Neuronal stem cell (in vitro differentiated cells): ENCODE measurements around the gene FGF10. TPM values are rescaled to one million over a fixed set of nuclear protein-coding genes. Genes with fewer than 3 reads are reported as not detected.

Source experiments
- DNase-seq: peaks from one replicate; pipeline ENCODE4 v3.0.0-alpha.2; 2013; ENCODE audit warnings: low spot score
- H2AFZ ChIP-seq: one replicate; pipeline ENCODE4 v1.6.1; 2013; ENCODE audit warnings: mild to moderate bottlenecking, low read length, inconsistent platforms
- H2AK5ac ChIP-seq: 2 replicates; pipeline ENCODE4 v1.6.1; 2013; ENCODE audit warnings: low read depth, mild to moderate bottlenecking, inconsistent platforms, low read length, moderate library complexity, mixed read lengths
- H2BK120ac ChIP-seq: 2 replicates; pipeline ENCODE4 v1.6.1; 2013; ENCODE audit warnings: low read depth, mild to moderate bottlenecking, inconsistent platforms, low read length, moderate library complexity, mixed read lengths
- H2BK12ac ChIP-seq: one replicate; pipeline ENCODE4 v1.6.1; 2013; ENCODE audit warnings: low read length, inconsistent platforms
- H2BK15ac ChIP-seq: 2 replicates; pipeline ENCODE4 v1.6.1; 2013; ENCODE audit warnings: mild to moderate bottlenecking, low read length, inconsistent platforms, mixed read lengths
- H2BK5ac ChIP-seq: one replicate; pipeline ENCODE4 v1.6.1; 2013; ENCODE audit warnings: inconsistent platforms, mild to moderate bottlenecking, low read length, moderate library complexity
- H3K14ac ChIP-seq: one replicate; pipeline ENCODE4 v1.6.1; 2013; ENCODE audit warnings: low read length, inconsistent platforms
- H3K18ac ChIP-seq: 2 replicates; pipeline ENCODE4 v1.6.1; 2013; ENCODE audit warnings: low read length, inconsistent platforms
- H3K23ac ChIP-seq: 2 replicates; pipeline ENCODE4 v1.6.1; 2013; ENCODE audit warnings: low read depth, mild to moderate bottlenecking, mixed read lengths, low read length, inconsistent platforms; ENCODE audit not compliant: poor library complexity
- H3K27ac ChIP-seq: replicated peaks from 3 replicates; pipeline ENCODE4 v1.5.1; 2013; ENCODE audit warnings: low read length, inconsistent platforms
- H3K27me3 ChIP-seq, 3 experiments: 2 replicates each; pipeline ENCODE4 v1.6.1; 2013; ENCODE audit warnings: low read length in 3 of 3, mild to moderate bottlenecking in 2 of 3, inconsistent platforms in 1 of 3, low read depth in 1 of 3, mixed read lengths in 1 of 3, moderate library complexity in 1 of 3; ENCODE audit not compliant: control insufficient read depth in 3 of 3, insufficient read depth in 3 of 3
- H3K36me3 ChIP-seq, 2 donors: replicated peaks in 1 of 2; 2 replicates each; pipeline ENCODE4 v1.6.1; 2013; ENCODE audit warnings: low read length in 2 of 2; ENCODE audit not compliant: control insufficient read depth in 2 of 2, insufficient read depth in 2 of 2
- H3K4ac ChIP-seq: 2 replicates; pipeline ENCODE4 v1.6.1; 2013; ENCODE audit warnings: inconsistent platforms, mild to moderate bottlenecking, low read length, moderate library complexity
- H3K4me1 ChIP-seq, 2 donors: 1 replicate in 1 of 2; 2 replicates in 1 of 2; pipeline ENCODE4 v1.6.1; 2013; ENCODE audit warnings: low read length in 2 of 2, low read depth in 1 of 2; ENCODE audit not compliant: control insufficient read depth in 2 of 2, insufficient read depth in 1 of 2
- H3K4me2 ChIP-seq: one replicate; pipeline ENCODE4 v1.6.1; 2013; ENCODE audit warnings: mild to moderate bottlenecking, low read length, inconsistent platforms; ENCODE audit not compliant: insufficient read depth, poor library complexity, severe bottlenecking
- H3K4me3 ChIP-seq, 2 donors: 2 replicates each; pipeline ENCODE4 v1.5.1; 2013; ENCODE audit warnings: low read length in 2 of 2, mild to moderate bottlenecking in 2 of 2, inconsistent platforms in 1 of 2, moderate library complexity in 1 of 2
- H3K79me1 ChIP-seq: one replicate; pipeline ENCODE4 v1.6.1; 2013; ENCODE audit warnings: low read depth, mild to moderate bottlenecking, inconsistent platforms, low read length, moderate library complexity
- H3K9ac ChIP-seq: one replicate; pipeline ENCODE4 v1.6.1; 2013; ENCODE audit warnings: mild to moderate bottlenecking, low read depth, low read length, inconsistent platforms; ENCODE audit not compliant: poor library complexity
- H3K9me3 ChIP-seq, 2 donors: replicated peaks in 1 of 2; 2 replicates each; pipeline versions ENCODE3 to v1.6.1; 2013; ENCODE audit warnings: low read length in 2 of 2, mild to moderate bottlenecking in 2 of 2, inconsistent platforms in 1 of 2, low read depth in 1 of 2, mixed read lengths in 1 of 2, moderate library complexity in 1 of 2; ENCODE audit not compliant: control insufficient read depth in 2 of 2, insufficient read depth in 1 of 2
- H4K8ac ChIP-seq: one replicate; pipeline ENCODE4 v1.6.1; 2013; ENCODE audit warnings: low read depth, mild to moderate bottlenecking, inconsistent platforms, low read length, moderate library complexity
- H4K91ac ChIP-seq: one replicate; pipeline ENCODE4 v1.6.1; 2013; ENCODE audit warnings: low read length, low read depth, mild to moderate bottlenecking, inconsistent platforms; ENCODE audit not compliant: poor library complexity
- WGBS, 2 donors: extraction: QIAGEN DNeasy Blood & Tissue Kit; methylation state at CpG; one replicate each; pipeline ENCODE4 v1.1.7; 2013; ENCODE audit warnings: missing lambda C conversion rate in 2 of 2, mixed read lengths in 1 of 2; ENCODE audit not compliant: insufficient read length in 2 of 2, insufficient replicate concordance in 1 of 2; ENCODE audit errors: extremely low coverage in 2 of 2; 5-methylcytosine and 5-hydroxymethylcytosine counted together
- polyA plus RNA-seq, 2 experiments: library from polyadenylated mRNA; stranded (reverse); fragments of 200-250 nt; gene quantifications; one replicate each; pipeline ENCODE4 v1.2.3, GENCODE V29; 2013

FGF10 gene
- polyA plus RNA-seq (2013, experiment 1 of 2), result 2.7 TPM
- polyA plus RNA-seq (2013, experiment 2 of 2), result 3.0 TPM

DNA sequence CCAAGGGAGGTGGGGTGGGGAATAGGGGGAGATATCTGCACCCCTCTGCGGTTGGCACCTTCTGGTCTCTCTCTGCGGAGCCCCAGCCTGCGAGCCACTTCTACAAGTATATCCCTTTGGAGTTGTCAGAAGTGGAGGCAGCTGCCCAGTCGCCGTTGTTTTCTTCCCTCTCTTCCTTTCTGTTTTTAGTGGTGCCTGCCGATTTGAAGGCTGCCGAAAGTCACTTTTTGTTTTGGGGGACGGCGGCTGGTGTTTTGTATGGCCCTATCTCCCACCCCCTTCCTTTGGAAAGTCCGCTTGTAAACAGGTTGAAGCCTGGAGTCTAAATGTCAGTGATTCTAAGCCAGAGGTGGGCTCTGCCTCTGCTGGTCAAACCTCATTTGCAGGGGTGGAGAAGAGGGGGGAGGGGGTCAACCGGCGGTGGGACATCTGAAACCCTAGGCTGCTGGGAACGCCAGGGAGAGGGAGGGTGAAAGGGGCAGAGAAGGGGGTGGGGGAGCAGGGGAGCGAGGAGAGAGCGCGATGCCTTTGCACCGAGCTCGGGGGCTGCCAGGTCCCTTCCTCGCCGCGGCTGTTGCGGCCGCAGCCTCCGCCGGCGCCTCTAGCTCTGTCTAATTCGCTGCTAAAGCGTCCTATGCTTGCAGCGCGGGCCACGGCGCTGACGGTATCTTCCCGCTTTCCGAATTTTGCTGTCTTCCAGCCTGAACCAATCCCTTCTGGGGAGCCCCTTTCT lies at the start of gene FGF10:
TSS of gene FGF10 (minus strand) at position 331 of the 733 bp plus-strand sequence. CDS start 738 bp downstream, outside the sequence.
- H3K9ac ChIP-seq, result peak within 1 kb of the TSS; percentile 68
- H3K4me2 ChIP-seq, result peak within 1 kb of the TSS; percentile 93
- H3K14ac ChIP-seq, result no peak within 1 kb of the TSS
- no CpG with 5 or more reads among the region's 35 CpGs for WGBS, 2 donors
- H3K23ac ChIP-seq, result no peak within 1 kb of the TSS
- peak within 1 kb of the TSS; percentile 34 for H2BK15ac ChIP-seq
- no peak within 1 kb of the TSS for H4K91ac ChIP-seq
- H2BK120ac ChIP-seq, result no peak within 1 kb of the TSS
- no peak within 1 kb of the TSS for H3K4ac ChIP-seq
- no peaks in the 10 kb centered on the region for H3K9me3 ChIP-seq
- H3K18ac ChIP-seq, result peak within 1 kb of the TSS; percentile 78
- H3K79me1 ChIP-seq, result no peaks in the 10 kb centered on the region
- H2AK5ac ChIP-seq, result no peak within 1 kb of the TSS
- H3K36me3 ChIP-seq, result no peaks in the 10 kb centered on the region
- H2BK12ac ChIP-seq, result peak within 1 kb of the TSS; percentile 35
- H3K4me3 ChIP-seq, result peak within 1 kb of the TSS; percentile 63 to 74
- peak; percentile 64 for DNase-seq
- peak within 1 kb of the TSS; percentile 92 for H2AFZ ChIP-seq
- peak within 1 kb of the TSS; percentile 87 for H3K27ac ChIP-seq
- H2BK5ac ChIP-seq, result peak within 1 kb of the TSS; percentile 88
- no peak within 1 kb of the TSS for H4K8ac ChIP-seq
- H3K27me3 ChIP-seq, result no peaks in the 10 kb centered on the region
- peaks cover 11 to 32% of the 10 kb centered on the region in 2 donors for H3K4me1 ChIP-seq

DNA sequence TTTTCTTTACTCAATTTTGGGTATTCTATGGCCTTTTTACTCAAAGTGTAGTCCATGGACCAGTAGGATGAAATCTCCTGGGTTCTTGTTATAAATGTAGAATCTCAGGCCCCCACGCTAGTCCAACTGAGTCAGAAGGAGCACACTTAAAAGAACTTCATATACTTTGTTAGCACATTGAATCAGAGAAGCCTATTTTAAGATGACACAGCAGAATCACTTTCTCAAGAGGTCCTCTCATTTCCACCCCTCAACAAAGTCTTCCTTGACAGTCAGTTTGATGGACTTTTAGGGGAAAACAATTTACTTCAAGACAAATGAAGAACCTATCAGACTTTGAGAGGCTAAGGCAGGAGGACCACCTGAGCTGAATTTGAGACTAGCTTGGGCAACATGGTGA lies 37.7 kb upstream of the FGF10 start:
- Histone ChIP-seq H3K9me3 (no peaks in the 10 kb centered on the region), H4K91ac (no peak overlapping the region), H3K79me1 (no peaks in the 10 kb centered on the region), H3K36me3 (no peaks in the 10 kb centered on the region), H3K9ac (no peak overlapping the region), H3K27me3 (no peaks in the 10 kb centered on the region), H3K4me2 (no peak overlapping the region), H2AK5ac (no peak overlapping the region), H3K14ac (no peak overlapping the region), H2AFZ (no peak overlapping the region), H3K4me1 (no peaks in the 10 kb centered on the region), H2BK5ac (no peak overlapping the region), H3K4me3 (no peak overlapping the region), H3K27ac (no peak overlapping the region), H2BK15ac (no peak overlapping the region), H3K23ac (no peak overlapping the region), H3K18ac (no peak overlapping the region), H4K8ac (no peak overlapping the region), H3K4ac (no peak overlapping the region), H2BK12ac (no peak overlapping the region), H2BK120ac (no peak overlapping the region)
- WGBS, 2 donors, result no CpG with 5 or more reads among the region's 1 CpG
- no peak for DNase-seq

DNA sequence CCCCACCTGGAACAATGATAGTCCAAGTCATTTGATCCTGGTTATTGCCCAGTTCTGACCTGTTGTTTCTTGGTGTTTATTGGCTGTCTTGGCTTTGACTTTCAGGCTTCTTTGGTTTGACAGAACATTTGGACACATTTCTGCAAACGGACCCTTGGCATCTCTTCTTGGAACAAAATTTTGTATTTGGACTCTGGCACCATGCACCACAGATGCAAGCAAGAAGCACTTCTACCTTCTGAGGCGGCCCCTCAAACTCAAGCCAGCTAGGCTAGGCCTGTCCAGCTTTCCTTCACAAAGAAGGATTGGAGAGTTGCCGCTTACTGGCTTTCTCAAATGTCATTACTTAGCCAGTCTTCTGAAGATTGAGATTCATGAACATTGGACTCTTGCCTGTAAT lies 23.1 kb upstream of the FGF10 start:
- Histone ChIP-seq H3K36me3 (peaks cover 0 to 2% of the 10 kb centered on the region in 2 donors), H2AFZ (no peak overlapping the region), H2BK15ac (no peak overlapping the region), H4K91ac (no peak overlapping the region), H3K9me3 (peaks cover 0 to 2% of the 10 kb centered on the region in 2 donors), H3K14ac (no peak overlapping the region), H3K9ac (no peak overlapping the region), H2BK5ac (no peak overlapping the region), H2AK5ac (no peak overlapping the region), H2BK120ac (no peak overlapping the region), H3K4me3 (no peak overlapping the region), H3K4me1 (no peaks in the 10 kb centered on the region), H3K27me3 (no peaks in the 10 kb centered on the region), H3K4ac (no peak overlapping the region), H3K79me1 (no peaks in the 10 kb centered on the region), H2BK12ac (no peak overlapping the region), H4K8ac (no peak overlapping the region), H3K23ac (no peak overlapping the region), H3K27ac (no peak overlapping the region), H3K4me2 (no peak overlapping the region), H3K18ac (no peak overlapping the region)
- DNase-seq, result no peak
- WGBS, 2 donors, result no CpG with 5 or more reads among the region's 3 CpGs

DNA sequence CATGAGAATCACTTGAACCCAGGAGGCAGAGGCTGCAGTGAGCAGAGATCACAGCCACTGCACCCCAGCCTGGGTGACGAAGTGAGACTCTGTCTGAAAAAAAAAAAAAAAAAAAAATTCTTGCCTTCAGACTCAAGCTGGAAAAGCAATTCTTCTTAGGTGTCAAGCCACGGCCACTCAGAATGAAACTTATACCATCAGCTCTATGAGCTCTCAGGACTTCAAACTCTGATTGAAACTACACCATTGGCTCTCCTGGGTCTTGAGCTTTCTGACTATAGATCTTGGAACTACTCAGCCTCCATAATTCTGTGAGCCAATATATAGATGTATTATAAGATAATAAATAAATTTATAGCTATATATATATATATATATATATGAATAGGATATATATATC lies 12.9 kb upstream of the FGF10 start:
- Histone ChIP-seq H3K4me2 (no peak overlapping the region), H2BK120ac (no peak overlapping the region), H2BK15ac (no peak overlapping the region), H3K79me1 (no peaks in the 10 kb centered on the region), H2AK5ac (no peak overlapping the region), H3K36me3 (no peaks in the 10 kb centered on the region), H3K4ac (no peak overlapping the region), H3K23ac (no peak overlapping the region), H3K4me1 (peaks cover 2 to 6% of the 10 kb centered on the region in 2 donors), H3K9me3 (peaks cover 0 to under 1% of the 10 kb centered on the region in 2 donors), H4K91ac (no peak overlapping the region), H3K18ac (no peak overlapping the region), H2AFZ (no peak overlapping the region), H2BK5ac (no peak overlapping the region), H2BK12ac (no peak overlapping the region), H3K14ac (no peak overlapping the region), H3K4me3 (no peak overlapping the region), H3K27me3 (no peaks in the 10 kb centered on the region), H4K8ac (no peak overlapping the region), H3K9ac (no peak overlapping the region), H3K27ac (no peak overlapping the region)
- no peak for DNase-seq
- no CpG with 5 or more reads among the region's 2 CpGs for WGBS, 2 donors
